GDM1 (cell line): Measurements from ENCODE around the gene MPL.
A peak's percentile ranks its signal among the peaks of the same experiment; 100 is the strongest.

Experiments used
- DNase-seq: peaks from one replicate; lab custom pipeline; 2025; lab: John Stamatoyannopoulos, UW

The MPL gene

DNA sequence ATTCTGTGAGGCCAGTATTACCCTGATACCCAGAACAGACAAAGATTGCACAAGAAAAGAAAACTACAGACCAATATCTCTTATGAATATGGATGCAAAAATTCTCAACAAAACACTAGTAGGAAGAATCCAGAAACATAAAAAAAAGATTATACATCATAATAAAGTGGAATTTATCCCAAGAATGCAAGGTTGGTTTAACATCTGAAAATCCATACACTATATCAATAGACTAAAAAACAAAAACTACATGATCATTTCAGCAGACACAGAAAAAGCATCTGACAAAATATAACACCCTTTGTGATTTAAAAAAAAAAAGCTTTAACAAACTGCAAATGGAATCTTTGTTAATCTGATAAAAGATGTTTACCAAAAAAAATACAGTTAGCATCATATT is 12.2 kb upstream of the MPL start:
- DNase-seq, result no peak

DNA sequence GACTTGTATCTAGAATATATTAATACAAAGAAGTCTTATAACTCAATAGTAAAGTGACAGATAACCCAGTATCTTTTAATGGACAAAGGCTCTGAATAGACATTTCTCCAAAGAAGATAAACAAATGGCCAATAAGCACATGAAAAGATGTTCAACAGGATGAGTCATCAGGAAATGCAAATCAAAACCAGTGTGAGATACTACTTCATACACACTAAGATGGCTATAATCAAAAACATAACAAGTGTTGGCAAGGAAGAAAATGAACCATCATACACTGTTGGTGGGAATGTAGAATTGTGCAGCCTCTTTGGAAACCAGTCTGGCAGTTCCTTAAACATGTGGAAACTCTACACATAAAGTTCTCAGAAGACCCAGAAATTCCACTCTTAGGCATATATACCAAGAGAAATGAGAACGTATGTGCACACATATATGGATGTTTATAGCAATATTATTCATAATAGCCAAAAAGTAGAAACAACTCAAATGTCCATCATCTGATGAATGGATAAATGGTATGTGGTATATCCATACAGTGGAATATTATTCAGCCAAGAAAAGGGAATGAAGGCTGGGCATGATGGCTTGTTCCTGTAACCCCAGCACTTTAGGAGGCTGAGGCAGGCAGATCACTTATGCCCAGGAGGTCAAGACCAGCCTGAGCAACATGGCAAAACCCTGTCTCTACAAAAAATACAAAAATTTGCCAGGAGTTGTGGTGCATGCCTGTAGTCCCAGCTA is 9.9 kb upstream of the MPL start:
- DNase-seq, result no peak

DNA sequence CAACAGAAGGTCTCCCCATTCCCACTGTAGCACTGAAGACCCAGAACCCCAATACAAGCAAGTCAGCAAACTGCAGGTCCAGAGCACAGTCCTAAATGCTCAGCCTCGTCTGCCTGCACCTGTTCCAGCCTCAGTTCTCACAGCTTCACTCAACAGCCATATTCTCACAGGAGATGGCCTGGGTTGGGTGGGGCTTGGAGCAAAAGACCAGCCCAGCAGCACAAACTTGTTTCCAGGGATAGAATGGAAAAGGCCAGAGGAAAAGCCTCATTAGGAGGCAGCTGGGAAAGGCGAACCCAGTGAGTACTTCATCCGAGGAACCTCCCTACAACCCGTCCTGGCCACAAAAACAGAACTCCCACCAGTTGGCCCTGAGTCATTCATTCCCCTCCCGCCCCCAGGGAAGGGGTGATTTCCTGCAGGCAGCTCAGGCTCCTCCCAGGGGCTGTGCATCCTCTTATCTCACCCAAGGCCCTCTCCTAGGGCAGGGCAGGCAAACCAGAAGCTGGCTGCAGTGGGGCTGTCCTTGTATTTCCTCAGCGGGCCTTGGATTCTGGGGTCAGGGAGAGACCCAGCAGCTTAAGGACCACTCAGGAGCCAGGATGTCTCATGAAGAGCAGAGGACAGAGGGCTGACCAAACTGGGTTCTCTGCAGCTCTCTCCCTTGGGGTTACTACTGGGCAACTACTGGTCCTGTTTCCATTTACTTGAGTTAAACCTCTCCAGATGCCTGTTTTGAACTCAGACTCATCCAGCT is 7.4 kb upstream of the MPL start:
- DNase-seq, result peak; percentile 86

DNA sequence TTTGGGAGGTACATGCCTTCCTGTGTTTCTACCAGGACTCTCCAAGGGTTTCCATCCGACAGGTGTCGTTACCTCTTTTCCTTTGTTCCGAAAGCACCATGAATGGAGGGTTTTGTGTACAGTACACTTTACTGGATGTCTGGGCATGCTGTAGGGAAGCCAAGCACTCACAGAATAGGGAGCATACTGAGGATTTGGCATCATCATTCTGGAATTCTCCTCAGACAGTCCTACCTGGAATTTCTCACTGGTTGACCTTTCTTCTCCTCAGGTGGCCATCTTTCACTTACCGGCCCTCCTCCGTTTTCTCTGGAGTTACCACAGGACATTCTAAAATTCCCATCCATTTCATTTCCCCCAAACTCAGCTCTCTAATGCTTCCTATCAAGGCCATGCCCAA is 5.9 kb upstream of the MPL start:
- DNase-seq, result no peak

DNA sequence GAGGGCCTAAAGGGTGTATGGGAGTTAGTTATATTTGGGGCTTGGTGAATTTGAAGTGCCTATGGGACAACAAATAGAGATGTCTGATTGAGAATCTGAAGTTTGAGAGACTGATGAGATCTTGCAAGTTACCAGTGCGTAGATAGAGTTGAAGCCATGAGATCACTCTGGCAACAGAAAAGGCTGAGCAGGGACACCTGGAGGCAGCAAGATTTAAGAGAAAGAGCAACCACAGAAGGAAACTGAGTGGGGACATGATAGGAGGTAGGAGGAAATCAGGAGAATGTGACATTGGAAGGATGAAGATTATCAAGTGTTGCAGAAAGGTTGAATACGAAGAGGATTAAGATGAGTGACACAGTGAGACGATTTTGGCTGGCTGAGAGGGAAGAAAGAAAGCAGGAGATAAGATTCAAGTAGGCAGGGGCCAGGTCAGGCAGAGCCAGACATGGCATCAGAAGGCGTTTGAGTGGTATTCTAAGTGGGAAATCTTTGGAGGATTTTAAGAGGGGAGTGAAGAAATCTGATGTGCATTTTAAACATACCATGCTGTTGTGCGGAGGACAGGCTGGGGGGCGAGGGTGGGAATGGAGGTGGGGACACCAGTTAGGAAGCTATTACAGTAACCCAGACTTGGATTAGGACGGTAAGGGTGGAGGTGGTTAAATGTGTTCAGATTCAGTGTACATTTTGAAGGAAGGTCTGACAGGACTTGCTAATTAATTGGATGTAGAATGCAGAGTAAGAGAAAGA is 3.0 kb upstream of the MPL start:
- DNase-seq, result peak; percentile 16

DNA sequence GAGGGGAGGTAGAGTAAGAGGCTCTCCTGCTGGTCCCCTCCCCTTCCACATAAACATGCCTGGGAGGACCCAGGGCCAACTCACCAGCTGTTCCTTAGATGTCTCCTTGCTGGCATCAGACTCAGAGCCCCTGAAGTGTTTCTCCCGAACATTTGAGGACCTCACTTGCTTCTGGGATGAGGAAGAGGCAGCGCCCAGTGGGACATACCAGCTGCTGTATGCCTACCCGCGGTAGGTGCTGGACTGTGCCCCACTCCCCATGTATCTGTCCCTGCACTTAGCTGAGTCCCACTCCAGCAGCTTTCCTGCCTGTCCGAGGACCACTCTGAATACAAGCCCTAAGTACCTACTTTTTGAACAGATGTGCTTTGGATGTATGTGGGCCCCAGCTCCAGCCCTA is 383 bp downstream of the MPL start:
- DNase-seq, result no peak

DNA sequence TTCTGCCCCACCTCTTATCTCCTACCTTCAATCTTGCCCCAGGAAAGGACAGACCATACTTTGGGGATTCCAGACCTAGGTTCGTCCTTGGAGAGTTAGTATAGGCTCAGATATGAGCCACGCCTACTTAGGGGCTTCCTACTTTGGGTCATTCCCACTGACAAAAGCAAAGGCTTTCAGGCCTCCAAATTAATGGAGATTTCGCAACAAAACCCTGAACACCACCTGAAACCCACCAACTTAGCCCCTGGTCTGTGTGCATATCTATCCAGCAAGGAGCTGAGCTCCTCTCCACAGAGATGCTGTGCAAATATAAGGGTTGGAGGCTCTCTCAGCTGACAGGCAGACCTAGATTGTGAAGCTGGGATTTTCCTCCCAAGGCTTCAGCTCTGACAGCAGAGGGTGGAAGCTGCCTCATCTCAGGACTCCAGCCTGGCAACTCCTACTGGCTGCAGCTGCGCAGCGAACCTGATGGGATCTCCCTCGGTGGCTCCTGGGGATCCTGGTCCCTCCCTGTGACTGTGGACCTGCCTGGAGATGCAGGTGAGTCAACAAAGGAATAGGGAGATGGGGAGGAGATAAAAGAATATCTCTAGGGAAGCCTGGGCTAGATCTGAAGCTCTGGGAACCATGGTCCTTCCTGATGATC is 2.1 kb downstream of the MPL start:
- no peak for DNase-seq

DNA sequence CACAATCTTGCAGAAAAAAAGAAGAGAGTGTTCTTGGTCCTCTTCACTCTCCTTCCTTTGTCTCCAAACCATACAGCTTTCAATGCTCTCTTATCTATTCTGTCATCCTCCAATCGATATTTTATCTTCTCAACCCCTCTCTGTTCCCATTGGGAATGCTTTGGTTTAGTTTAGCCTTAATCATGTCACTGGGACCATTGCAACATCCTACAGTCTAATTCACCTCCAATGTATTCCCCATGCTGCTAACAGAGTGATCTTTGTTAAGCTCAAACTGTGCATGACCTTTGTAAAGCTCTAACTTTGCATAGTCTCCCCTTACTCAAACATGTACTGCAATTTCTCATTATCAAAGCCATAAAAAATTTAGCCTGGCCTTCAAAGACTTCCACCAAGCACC is 2.9 kb downstream of the MPL start:
- no peak for DNase-seq

DNA sequence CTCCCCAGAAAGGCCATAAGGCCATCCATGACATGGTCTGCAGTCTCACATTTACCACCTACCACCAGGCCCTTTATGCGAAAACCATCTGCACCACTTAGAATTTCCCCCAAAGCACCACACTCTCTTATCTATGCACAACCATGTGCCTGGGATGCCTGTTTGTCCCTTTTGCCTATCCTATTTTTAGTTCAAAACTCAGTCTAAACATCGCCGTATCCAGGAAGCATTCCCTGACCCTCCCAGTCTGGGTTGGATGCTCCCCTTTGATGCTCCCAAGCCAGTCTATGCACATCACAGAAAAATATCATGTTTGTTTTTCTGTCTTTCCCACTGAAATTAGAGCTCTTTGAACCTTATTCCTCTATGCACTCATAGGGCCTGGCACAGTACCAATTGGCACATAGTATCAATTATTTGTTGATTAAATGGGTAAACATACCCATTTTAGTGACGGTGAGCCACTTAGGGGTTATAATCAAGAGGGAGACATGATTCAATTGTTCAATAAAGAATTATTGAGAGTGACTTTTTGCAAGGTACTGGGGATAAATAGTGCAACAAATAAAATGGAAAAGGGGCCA is 6.7 kb downstream of the MPL start:
- no peak for DNase-seq

DNA sequence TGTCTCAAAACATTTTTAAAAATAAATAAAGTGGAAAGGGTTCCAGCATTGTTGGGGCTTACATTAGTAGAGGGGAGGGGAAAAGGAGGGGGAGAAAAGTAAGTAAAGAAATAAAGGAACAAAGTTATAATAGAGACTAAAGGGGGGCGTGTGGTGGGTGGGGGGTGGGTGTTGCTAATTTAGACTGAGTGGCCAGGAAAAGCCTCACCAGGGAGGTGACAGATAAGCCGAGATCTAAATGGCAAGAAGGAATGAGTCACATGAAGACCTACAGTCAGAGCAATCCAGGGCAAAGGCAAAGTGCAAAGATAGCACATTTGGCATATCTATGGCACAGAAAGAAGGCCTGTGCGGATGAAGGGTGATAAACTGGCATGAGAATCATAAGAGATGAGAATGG is 7.5 kb downstream of the MPL start:
- peak; percentile 57 for DNase-seq

DNA sequence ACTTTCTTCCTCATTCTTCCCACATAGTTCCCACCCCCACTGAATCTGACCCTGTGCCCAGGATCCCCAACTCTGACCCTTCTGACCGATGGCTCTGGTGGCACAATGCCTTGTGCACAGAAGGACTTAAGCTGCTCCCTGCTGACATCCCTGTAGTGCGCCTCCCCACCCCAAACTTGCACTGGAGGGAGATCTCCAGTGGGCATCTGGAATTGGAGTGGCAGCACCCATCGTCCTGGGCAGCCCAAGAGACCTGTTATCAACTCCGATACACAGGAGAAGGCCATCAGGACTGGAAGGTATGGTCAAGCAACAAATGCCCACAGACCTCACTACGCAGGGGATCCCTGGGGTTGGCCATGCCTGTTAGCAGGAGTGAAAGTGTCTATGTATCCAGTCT is 9.0 kb downstream of the MPL start:
- DNase-seq, result no peak

DNA sequence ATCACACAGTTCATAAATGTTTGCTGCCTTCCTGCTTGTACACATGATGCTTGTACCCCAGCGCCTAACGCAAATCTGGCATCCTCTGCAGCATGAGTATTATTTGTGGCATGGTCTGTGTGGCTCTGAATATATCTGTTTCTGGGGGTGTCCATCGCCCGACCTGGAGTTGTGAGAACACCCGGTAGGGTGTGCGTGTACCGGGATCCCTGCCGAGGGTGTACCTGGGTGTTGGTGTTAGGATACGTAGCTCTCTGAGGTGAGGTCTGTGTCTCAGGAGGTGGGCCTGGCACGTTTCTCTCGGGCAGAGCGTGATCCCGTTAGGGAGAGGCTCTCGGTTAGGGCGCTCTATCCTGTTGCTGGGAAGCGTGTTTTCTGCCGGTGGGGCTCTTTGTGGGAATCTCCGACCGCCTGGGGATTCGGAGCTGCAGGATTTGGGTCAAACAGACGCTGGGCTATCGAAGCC is 10.8 kb downstream of the MPL start:
- no peak for DNase-seq

DNA sequence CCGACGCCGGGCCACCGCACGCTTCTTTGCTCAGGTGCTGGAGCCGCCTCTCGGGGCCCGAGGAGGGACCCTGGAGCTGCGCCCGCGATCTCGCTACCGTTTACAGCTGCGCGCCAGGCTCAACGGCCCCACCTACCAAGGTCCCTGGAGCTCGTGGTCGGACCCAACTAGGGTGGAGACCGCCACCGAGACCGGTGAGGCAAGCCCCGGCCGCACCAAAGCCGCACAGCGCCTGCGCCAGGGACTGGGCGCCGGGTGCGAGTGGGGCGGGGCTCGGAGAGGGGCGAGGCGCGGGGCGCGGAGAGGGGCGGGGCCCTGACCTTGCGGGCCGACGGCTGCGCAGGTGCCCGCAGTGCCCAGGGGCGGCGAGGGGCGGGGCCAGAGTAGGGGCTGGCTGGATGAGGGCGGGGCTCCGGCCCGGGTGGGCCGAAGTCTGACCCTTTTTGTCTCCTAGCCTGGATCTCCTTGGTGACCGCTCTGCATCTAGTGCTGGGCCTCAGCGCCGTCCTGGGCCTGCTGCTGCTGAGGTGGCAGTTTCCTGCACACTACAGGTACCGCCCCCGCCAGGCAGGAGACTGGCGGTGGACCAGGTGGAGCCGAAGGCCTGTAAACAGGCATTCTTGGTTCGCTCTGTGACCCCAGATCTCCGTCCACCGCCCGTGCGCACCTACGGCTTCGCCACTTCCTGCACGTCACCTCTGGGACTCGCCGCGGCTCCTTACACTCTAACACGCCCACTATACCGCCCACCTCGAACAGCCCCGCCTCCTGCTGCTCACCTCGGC is 11.4 kb downstream of the MPL start:
- DNase-seq, result no peak

DNA sequence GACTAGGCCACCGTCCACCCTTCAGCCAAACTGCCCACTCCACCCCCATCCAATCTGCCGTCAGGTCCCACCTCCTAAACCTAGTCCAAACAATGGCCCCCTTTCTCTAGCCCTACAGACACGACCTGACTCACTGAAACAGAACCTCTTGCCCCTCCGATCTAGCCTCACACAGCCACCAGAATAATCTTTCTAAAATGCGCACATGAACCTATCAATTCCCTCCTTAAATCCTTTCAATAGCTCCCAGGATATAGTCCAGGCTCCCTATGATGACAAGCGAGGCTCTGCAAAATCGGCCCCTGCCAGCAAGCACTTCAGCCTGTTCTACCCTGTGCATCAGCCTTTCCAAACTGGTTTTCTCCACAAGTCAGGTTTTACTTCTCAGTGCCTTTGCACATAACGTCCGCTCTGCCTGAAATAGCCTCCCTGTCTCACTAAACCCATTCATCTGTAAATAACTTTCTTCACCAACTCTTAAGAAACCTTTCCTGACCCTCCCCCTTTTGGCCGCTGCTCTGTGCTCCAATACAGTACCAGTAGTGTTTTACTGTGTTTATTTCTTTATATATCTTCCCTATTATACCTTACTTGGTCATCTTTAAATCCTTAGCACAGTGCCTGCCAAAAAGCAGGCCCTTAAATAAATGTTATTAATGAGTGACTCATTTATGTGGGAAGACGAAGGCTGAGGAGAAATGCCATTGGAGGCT is 12.1 kb downstream of the MPL start:
- no peak for DNase-seq

DNA sequence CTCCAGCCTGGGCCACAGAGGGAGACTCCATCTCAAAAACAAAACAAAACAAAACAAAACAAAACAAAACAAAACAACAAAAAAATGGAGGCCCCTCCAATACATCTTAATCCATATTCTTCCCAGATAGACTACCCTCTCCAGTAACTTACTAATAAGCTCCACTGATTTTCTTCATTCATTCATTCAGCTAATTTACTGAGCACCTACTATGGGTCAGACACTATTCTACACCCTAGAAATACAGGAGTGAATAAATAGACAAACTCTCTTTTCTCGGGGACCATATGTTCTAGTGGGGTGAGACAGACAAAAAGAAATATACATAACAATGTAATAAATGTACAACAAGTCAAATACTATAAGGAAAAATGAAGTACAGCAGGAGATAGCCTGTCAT is 13.4 kb downstream of the MPL start:
- DNase-seq, result no peak

DNA sequence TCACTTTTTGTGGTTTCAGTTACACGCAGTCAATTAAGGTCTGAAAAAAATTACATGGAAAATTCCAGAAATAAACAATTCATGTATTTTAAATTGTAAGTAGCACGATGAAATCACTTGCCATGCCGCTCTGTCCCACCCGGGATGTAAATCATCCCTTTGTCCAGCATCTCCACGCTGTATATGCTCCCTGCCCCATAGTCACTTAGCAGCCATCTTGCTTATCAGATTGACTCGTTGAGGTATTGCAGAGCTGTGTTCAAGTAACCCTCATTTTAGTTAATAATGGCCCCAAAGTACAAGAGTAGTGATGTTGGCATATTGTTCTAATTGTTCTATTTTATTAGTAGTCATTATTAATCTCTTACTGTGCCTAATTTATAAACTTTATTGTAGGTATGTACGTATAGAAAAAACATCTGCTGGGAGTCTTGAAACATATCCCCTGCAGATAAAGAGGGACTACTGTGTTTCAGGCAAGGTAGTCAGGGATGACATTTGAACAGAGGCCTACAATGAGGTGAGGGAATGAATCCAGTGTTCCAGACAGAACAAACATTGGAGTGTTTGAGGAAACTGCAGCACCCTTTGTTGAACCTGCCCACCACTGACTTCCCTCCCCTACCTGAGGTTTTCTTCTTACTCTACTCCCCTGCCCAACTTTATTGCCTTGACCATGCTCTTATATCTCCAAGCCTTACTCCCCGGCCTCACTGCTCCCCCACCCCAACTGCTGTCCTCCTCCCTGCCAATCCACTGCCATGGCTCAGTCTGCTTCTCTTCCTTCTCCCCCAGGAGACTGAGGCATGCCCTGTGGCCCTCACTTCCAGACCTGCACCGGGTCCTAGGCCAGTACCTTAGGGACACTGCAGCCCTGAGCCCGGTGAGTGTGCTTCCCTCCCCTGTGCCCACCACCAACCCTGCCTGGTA is 14.1 kb downstream of the MPL start:
- DNase-seq, result no peak

DNA sequence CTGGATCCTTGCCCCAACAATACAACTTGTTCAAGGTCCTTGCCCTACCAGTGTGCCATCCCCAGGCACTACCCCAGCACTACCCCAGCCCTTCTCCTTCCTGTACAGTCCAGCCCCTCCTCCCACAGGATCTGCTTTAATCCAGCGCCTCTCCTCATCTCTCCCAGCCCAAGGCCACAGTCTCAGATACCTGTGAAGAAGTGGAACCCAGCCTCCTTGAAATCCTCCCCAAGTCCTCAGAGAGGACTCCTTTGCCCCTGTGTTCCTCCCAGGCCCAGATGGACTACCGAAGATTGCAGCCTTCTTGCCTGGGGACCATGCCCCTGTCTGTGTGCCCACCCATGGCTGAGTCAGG is 14.7 kb downstream of the MPL start:
- no peak for DNase-seq

DNA sequence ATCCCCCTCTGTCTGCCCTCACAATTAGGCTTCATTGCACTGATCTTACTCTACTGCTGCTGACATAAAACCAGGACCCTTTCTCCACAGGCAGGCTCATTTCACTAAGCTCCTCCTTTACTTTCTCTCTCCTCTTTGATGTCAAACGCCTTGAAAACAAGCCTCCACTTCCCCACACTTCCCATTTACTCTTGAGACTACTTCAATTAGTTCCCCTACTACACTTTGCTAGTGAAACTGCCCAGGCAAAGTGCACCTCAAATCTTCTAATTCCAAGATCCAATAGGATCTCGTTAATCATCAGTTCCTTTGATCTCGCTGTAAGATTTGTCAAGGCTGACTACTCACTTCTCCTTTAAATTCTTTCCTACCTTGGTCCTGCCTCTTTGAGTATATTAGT is 15.3 kb downstream of the MPL start:
- peak; percentile 7 for DNase-seq

DNA sequence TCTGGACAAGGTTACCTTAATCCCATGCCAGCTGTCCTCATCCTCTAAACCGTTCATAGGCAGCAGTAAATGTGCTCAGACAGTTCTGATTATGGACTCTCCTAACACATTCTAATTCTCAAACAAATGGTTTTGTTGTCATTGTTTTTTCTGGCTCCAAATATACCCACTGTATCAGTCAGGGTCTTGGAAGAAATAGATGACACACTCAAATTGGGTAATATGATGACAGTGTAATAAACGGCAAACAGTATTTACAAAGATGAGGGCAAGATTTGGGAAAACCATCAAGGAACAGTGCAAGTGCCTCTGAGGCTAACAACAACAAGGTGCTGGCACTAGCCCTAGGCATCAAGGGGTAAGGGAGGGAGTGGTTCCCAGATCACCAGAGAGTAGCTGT is 16.9 kb downstream of the MPL start:
- no peak for DNase-seq

DNA sequence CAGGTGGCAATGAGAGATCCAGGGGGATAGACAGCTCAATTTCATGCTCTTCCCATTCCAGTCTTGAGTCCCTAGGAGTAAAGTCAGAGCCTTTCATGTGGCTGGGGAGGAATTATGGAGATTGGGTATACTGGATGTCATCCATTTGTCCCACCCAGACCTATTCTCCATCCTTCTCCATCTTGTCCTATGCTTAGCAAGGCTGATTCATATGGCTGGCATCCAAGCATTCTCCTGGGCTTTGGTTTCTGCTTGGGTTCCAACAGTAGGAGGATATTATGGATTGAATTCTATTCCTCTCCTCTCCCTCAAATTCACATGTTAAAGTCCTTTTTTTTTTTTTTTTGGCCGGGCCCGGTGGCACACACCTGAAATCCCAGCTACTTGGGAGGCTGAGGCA is 17.3 kb downstream of the MPL start:
- no peak for DNase-seq
